ENCODE data around the gene PTPRD. TPM values are rescaled to one million over a fixed set of nuclear protein-coding genes. Genes with fewer than 3 reads are reported as not detected.

Gene PTPRD
- total RNA-seq, 1 experiment from 2014 or later = 32.5 TPM

DNA sequence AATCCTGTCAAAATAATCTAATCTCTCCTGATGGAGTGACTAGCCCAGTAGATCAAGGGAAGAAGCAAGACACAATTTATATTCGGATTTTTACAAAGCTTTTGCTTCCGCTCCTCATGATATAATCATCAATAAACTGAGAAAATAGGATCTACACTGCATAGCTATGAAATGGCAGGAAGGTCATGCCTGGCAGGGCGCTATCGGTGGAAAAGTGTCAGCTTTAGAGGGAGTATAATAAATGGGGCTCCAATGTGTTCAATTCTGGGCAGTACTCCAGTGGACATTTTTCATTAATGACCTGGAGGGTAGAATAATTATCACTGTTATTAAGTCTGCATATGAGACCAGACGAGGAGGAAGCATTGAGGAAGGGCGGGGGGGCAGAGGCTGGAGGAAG lies 1799.9 kb downstream of the PTPRD start:
- Histone ChIP-seq H3K4ac (ENCODE audit: low read depth, low read length) (no peak overlapping the region), H2AFZ (ENCODE audit: low read length) (no peak overlapping the region), H3K79me1 (ENCODE audit: insufficient read depth, low read depth, low read length, poor library complexity, severe bottlenecking) (no peaks in the 10 kb centered on the region), H3K79me2 (ENCODE audit: insufficient read depth, low read length) (no peaks in the 10 kb centered on the region), H3K23ac (ENCODE audit: insufficient read length, low read depth, low read length) (no peak overlapping the region), H3K9me3 (ENCODE audit: control insufficient read depth, low read depth, low read length) (no peaks in the 10 kb centered on the region), H3K56ac (ENCODE audit: insufficient read length, low read depth, low read length) (no peak overlapping the region), H4K5ac (ENCODE audit: insufficient read length, low read depth, low read length) (no peak overlapping the region), H3K4me2 (ENCODE audit: insufficient read depth, insufficient read length, low read length) (no peak overlapping the region), H3K14ac (ENCODE audit: insufficient read depth, low read length) (no peak overlapping the region), H2BK15ac (ENCODE audit: low read depth, low read length) (no peak overlapping the region), H2BK12ac (ENCODE audit: insufficient read length, low read depth, low read length) (no peak overlapping the region), H3K9ac (ENCODE audit: extremely low read depth, insufficient read length, low read length) (no peak overlapping the region), H2BK20ac (ENCODE audit: low read depth, low read length, poor library complexity, severe bottlenecking) (no peak overlapping the region), H4K91ac (ENCODE audit: insufficient read length, low read depth, low read length) (no peak overlapping the region), H3K27ac (ENCODE audit: insufficient read length, low read depth, low read length) (no peak overlapping the region), H3K18ac (ENCODE audit: insufficient read length, low read depth, low read length) (no peak overlapping the region), H2BK120ac (ENCODE audit: low read depth, low read length, poor library complexity, severe bottlenecking) (no peak overlapping the region), H4K20me1 (ENCODE audit: control insufficient read depth, insufficient read depth, insufficient read length) (no peaks in the 10 kb centered on the region), H3K23me2 (ENCODE audit: insufficient read length, low read depth, low read length, poor library complexity, severe bottlenecking) (no peaks in the 10 kb centered on the region), H2BK5ac (ENCODE audit: insufficient read length, low read length) (no peak overlapping the region), H4K8ac (replicated peaks; ENCODE audit: insufficient read length, low read depth, low read length) (no peak overlapping the region), H2AK5ac (ENCODE audit: insufficient read length, low read length) (no peak overlapping the region), H3T11ph (ENCODE audit: low read length) (no peak overlapping the region), H3K4me1 (ENCODE audit: insufficient read depth, low read length) (no peaks in the 10 kb centered on the region; the same call in 1 of the 2 replicates), H3K27me3 (ENCODE audit: insufficient read depth, low read length) (no peaks in the 10 kb centered on the region)
- no CpG with 5 or more reads among the region's 6 CpGs for WGBS (ENCODE audit: extremely low coverage, insufficient read length, low lambda C conversion rate)
- peaks cover 24 to 30% of the 10 kb centered on the region in 2 experiments for H3K4me1 Mint-ChIP-seq
- no peaks in the 10 kb centered on the region for H3K27me3 Mint-ChIP-seq (ENCODE audit: low read depth)
- no peaks in the 10 kb centered on the region for H3K36me3 Mint-ChIP-seq (ENCODE audit: insufficient read depth in 1 of 3, low read depth in 3 of 3)
- TF ChIP-seq, protein P1, sequence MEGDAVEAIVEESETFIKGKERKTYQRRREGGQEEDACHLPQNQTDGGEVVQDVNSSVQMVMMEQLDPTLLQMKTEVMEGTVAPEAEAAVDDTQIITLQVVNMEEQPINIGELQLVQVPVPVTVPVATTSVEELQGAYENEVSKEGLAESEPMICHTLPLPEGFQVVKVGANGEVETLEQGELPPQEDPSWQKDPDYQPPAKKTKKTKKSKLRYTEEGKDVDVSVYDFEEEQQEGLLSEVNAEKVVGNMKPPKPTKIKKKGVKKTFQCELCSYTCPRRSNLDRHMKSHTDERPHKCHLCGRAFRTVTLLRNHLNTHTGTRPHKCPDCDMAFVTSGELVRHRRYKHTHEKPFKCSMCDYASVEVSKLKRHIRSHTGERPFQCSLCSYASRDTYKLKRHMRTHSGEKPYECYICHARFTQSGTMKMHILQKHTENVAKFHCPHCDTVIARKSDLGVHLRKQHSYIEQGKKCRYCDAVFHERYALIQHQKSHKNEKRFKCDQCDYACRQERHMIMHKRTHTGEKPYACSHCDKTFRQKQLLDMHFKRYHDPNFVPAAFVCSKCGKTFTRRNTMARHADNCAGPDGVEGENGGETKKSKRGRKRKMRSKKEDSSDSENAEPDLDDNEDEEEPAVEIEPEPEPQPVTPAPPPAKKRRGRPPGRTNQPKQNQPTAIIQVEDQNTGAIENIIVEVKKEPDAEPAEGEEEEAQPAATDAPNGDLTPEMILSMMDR (conservative IDR thresholded peaks at IDR 0.05) = no peak
- H3K27ac Mint-ChIP-seq = no peak overlapping the region; a peak in 1 of 7 replicates
- H3K4me3 Mint-ChIP-seq = no peak overlapping the region
- no peaks in the 10 kb centered on the region for H3K9me3 Mint-ChIP-seq
- DNase-seq = no peak

All from H9 (cell line).